ENCODE measurements around the gene CAMK2B. TPM values are rescaled to one million over a fixed set of nuclear protein-coding genes. Genes with fewer than 3 reads are reported as not detected.

The CAMK2B gene
- total and polyA plus RNA-seq, 2 of the 13 experiments (the other 11 are each of a cell fraction or from before 2014, with no cell fraction given) = 0.27 to 0.48 TPM

DNA sequence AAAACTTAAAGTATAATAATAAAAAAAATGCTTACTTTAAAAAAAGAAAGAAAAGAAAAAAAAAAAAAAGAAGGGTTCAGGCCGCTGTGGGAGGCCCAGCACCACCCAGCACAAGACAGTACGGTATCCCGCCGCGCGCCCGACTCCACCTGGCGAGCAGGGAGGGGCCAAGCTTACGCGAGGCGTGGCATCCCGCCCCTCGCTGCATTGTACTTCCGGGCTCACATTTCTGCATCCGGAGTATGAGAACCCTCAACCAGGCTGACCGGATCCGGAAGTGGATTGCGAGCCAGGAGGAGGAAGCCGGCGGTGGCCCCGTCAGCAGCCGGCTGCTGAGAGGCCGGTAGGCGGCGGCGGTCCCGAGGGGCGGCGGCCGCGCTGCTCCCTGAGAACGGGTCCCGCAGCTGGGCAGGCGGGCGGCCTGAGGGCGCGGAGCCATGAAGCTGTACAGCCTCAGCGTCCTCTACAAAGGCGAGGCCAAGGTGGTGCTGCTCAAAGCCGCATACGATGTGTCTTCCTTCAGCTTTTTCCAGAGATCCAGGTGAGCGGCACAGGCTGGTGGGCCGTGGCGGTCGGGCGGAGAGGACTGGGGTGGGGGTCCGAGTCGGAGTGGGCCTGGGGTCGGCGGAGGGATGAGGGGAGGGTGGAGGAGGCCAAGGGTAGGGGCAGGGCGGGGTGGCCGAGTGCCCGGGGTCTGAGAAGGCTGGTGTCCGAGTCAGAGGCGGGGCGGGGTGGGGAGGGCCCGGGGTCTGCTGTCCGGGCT lies 124.5 kb downstream of the CAMK2B start, which contains the start of gene YKT6 (continued):
- TF ChIP-seq KLF9 (CRISPR knock-in tag; IDR thresholded peaks at IDR 0.05; ENCODE audit: low read depth) = no peak
- TF ChIP-seq NAIF1 (CRISPR knock-in tag; IDR thresholded peaks at IDR 0.05; ENCODE audit: borderline replicate concordance) = no peak
- peak; percentile 87 for TF ChIP-seq PHF8 (CRISPR knock-in tag; IDR thresholded peaks at IDR 0.05)
- TF ChIP-seq RFX1 (IDR thresholded peaks at IDR 0.05) = no peak
- TF ChIP-seq SNRNP70 (IDR thresholded peaks at IDR 0.05; ENCODE audit: low read depth, low read length) = no peak
- TF ChIP-seq ZNF232 (CRISPR knock-in tag; IDR thresholded peaks at IDR 0.05; ENCODE audit: borderline replicate concordance) = no peak
- no peak for TF ChIP-seq TOE1 (CRISPR knock-in tag; IDR thresholded peaks at IDR 0.05)
- TF ChIP-seq GFI1 (CRISPR knock-in tag; IDR thresholded peaks at IDR 0.05; ENCODE audit: borderline replicate concordance) = no peak
- no peak for TF ChIP-seq MLLT10 (CRISPR knock-in tag; IDR thresholded peaks at IDR 0.05)
- TF ChIP-seq ZNF143 (CRISPR knock-in tag; IDR thresholded peaks at IDR 0.05) = no peak
- TF ChIP-seq HNF4G (IDR thresholded peaks at IDR 0.05; ENCODE audit: borderline replicate concordance, low read depth, low read length) = peak; percentile 15; the same call in 1 of the 2 replicates
- TF ChIP-seq HNF4G (CRISPR knock-in tag; IDR thresholded peaks at IDR 0.05; ENCODE audit: borderline replicate concordance, low read depth) = no peak
- TF ChIP-seq, protein P1, sequence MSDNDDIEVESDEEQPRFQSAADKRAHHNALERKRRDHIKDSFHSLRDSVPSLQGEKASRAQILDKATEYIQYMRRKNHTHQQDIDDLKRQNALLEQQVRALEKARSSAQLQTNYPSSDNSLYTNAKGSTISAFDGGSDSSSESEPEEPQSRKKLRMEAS (IDR thresholded peaks at IDR 0.05) = peak; percentile 88
- TF ChIP-seq ZFP62 (CRISPR knock-in tag; IDR thresholded peaks at IDR 0.05) = no peak
- TF ChIP-seq PHF21A (CRISPR knock-in tag; IDR thresholded peaks at IDR 0.05) = 0 out of 2 replicates have a peak, but pooled peaks have one; percentile 30
- TF ChIP-seq HOXA9 (CRISPR knock-in tag; IDR thresholded peaks at IDR 0.05; ENCODE audit: borderline replicate concordance) = no peak
- peak; percentile 71; the same call in 1 of the 2 replicates for TF ChIP-seq TSC22D2 (CRISPR knock-in tag; IDR thresholded peaks at IDR 0.05; ENCODE audit: borderline replicate concordance)
- 0 out of 2 replicates have a peak, but pooled peaks have one; percentile 47 for TF ChIP-seq THAP8 (CRISPR knock-in tag; IDR thresholded peaks at IDR 0.05; ENCODE audit: borderline replicate concordance)
- TF ChIP-seq ZBTB44 (CRISPR knock-in tag; IDR thresholded peaks at IDR 0.05) = no peak
- peak; percentile 89 for TF ChIP-seq GMEB1 (CRISPR knock-in tag; IDR thresholded peaks at IDR 0.05; ENCODE audit: borderline replicate concordance)
- TF ChIP-seq SRSF4 (IDR thresholded peaks at IDR 0.05; ENCODE audit: low read depth, low read length, poor library complexity, severe bottlenecking) = no peak
- peak; percentile 84; the same call in 1 of the 2 replicates for TF ChIP-seq SIX1 (CRISPR knock-in tag; IDR thresholded peaks at IDR 0.05; ENCODE audit: borderline replicate concordance)
- TF ChIP-seq NCOA1 (CRISPR knock-in tag; IDR thresholded peaks at IDR 0.05) = no peak
- TF ChIP-seq ZNF772 (CRISPR knock-in tag; IDR thresholded peaks at IDR 0.05) = peak; percentile 81; the same call in 1 of the 2 replicates
- TF ChIP-seq ZNF674 (CRISPR knock-in tag; IDR thresholded peaks at IDR 0.05; ENCODE audit: low read depth) = no peak
- TF ChIP-seq RFX5 (IDR thresholded peaks at IDR 0.05; ENCODE audit: low read depth, low read length) = 0 out of 2 replicates have a peak, but pooled peaks have one; percentile 28
- TF ChIP-seq ZNF619 (CRISPR knock-in tag; IDR thresholded peaks at IDR 0.05) = peak; percentile 87
- no peak for TF ChIP-seq FOXP1 (IDR thresholded peaks at IDR 0.05)
- TF ChIP-seq FOXP1 (CRISPR knock-in tag; IDR thresholded peaks at IDR 0.05) = no peak
